Activated gamma-delta T cell (primary cell): Measurements from ENCODE around the gene LNX2.

Source experiments
- DNase-seq: peaks from one replicate; lab custom pipeline; 2025; lab: John Stamatoyannopoulos, UW

Gene LNX2

GRCh38 chr13:27559719-27560118 is 60.6 kb downstream of the LNX2 start:
- DNase-seq: no peak

- DNase-seq: no peak
These were observed 64.2 kb downstream of the LNX2 start for GRCh38 chr13:27556109-27556508.

- no peak for DNase-seq
These were observed 68.8 kb downstream of the LNX2 start for GRCh38 chr13:27551562-27551961.

- no peak for DNase-seq
These were observed 70.8 kb downstream of the LNX2 start for GRCh38 chr13:27549406-27549981.

- DNase-seq: no peak
These were observed 78.1 kb downstream of the LNX2 start for GRCh38 chr13:27542220-27542619.

GRCh38 chr13:27541386-27541785 is 78.9 kb downstream of the LNX2 start:
- no peak for DNase-seq

- DNase-seq: no peak
These were observed 83.8 kb downstream of the LNX2 start for GRCh38 chr13:27536361-27537101.

GRCh38 chr13:27535546-27535945 is 84.8 kb downstream of the LNX2 start:
- DNase-seq: no peak

GRCh38 chr13:27534981-27535380 is 85.3 kb downstream of the LNX2 start:
- no peak for DNase-seq

- DNase-seq: no peak
These were observed 86.0 kb downstream of the LNX2 start for GRCh38 chr13:27534108-27534980.

GRCh38 chr13:27533155-27533643 is 87.1 kb downstream of the LNX2 start:
- DNase-seq: peak; percentile 16

- no peak for DNase-seq
These were observed 91.4 kb downstream of the LNX2 start for GRCh38 chr13:27528908-27529307.

- no peak for DNase-seq
These were observed 93.8 kb downstream of the LNX2 start for GRCh38 chr13:27526516-27526915.

- DNase-seq: no peak
These were observed 95.1 kb downstream of the LNX2 start for GRCh38 chr13:27524981-27525975.

GRCh38 chr13:27523346-27524073 is 96.8 kb downstream of the LNX2 start:
- DNase-seq: no peak

GRCh38 chr13:27522847-27523246 is 97.5 kb downstream of the LNX2 start:
- no peak for DNase-seq

GRCh38 chr13:27516103-27516502 is 104.2 kb downstream of the LNX2 start:
- DNase-seq: no peak

- no peak for DNase-seq
These were observed 110.2 kb downstream of the LNX2 start for GRCh38 chr13:27510082-27510481.

GRCh38 chr13:27508802-27509201 is 111.5 kb downstream of the LNX2 start:
- no peak for DNase-seq

- no peak for DNase-seq
These were observed 114.5 kb downstream of the LNX2 start for GRCh38 chr13:27505792-27506191.

- DNase-seq: no peak
These were observed 115.5 kb downstream of the LNX2 start for GRCh38 chr13:27504868-27505194.
